ENCODE results near the gene TTC14. TPM values are rescaled to one million over a fixed set of nuclear protein-coding genes. Genes with fewer than 3 reads are reported as not detected.
"Not testable (repeated sequence)": the region's sequence is repeated elsewhere in the genome, so short reads cannot be mapped to it uniquely, and the experiment has no call there.

TTC14 gene
- total RNA-seq, 1 donor from 2014 or later = 60.4 TPM

- Histone ChIP-seq H3K27me3 (no peaks in the 10 kb centered on the region), H3K4me3 (no peak overlapping the region), H3K4me1 (no peaks in the 10 kb centered on the region), H3K27ac (no peak overlapping the region), H3K36me3 (peaks cover 0 to 8% of the 10 kb centered on the region in 2 donors), H3K9me3 (no peaks in the 10 kb centered on the region)
- no peak for TF ChIP-seq POLR2A (IDR thresholded peaks at IDR 0.05)
- TF ChIP-seq CTCF (IDR thresholded peaks at IDR 0.05) = no peak
- no peak for TF ChIP-seq POLR2AphosphoS5 (IDR thresholded peaks at IDR 0.05; ENCODE audit: insufficient read depth in 1 of 2, low read depth in 1 of 2)
- DNase-seq (ENCODE audit: extremely low spot score in 2 of 2) = no peak
- intact Hi-C loops (cut with DNase I) = no loop called here
These were observed 14.0 kb downstream of the TTC14 start for GRCh38 chr3:180615954-180616353.

DNA sequence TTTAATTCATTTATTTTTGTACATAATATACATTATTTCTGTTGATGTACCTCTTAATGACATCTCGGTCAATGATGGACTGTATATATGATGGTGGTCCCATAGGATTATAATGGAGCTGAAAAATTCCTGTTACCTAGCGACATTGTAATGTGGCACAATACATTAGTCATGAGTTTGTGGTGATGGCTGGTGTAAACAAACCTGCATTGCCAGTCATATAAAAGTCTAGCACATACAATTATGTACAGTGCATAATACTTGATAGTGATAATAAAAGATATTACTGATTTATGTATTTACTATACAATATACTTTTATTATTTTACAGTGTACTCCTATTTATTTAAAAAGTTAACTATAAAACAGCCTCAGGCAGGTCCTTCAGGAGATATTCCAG, 15.1 kb downstream of the TTC14 start:
- no peaks in the 10 kb centered on the region for H3K36me3 ChIP-seq
- H3K27me3 ChIP-seq = no peaks in the 10 kb centered on the region
- TF ChIP-seq CTCF (IDR thresholded peaks at IDR 0.05) = no peak
- no peak for TF ChIP-seq POLR2AphosphoS5 (IDR thresholded peaks at IDR 0.05; ENCODE audit: insufficient read depth in 1 of 2, low read depth in 1 of 2)
- no peak for TF ChIP-seq POLR2A (IDR thresholded peaks at IDR 0.05)
- no peaks in the 10 kb centered on the region for H3K9me3 ChIP-seq
- H3K4me3 ChIP-seq = no peak overlapping the region
- H3K4me1 ChIP-seq = no peaks in the 10 kb centered on the region
- H3K27ac ChIP-seq = no peak overlapping the region
- DNase-seq (ENCODE audit: extremely low spot score in 2 of 2) = no peak
- intact Hi-C loops (cut with DNase I) = no loop called here

GRCh38 chr3:180618563-180618962, 16.6 kb downstream of the TTC14 start:
- DNase-seq (ENCODE audit: extremely low spot score in 2 of 2); H3K4me1 ChIP-seq; H3K27me3 ChIP-seq; intact Hi-C loops (cut with DNase I); H3K27ac ChIP-seq; H3K36me3 ChIP-seq; H3K9me3 ChIP-seq; H3K4me3 ChIP-seq: not testable (repeated sequence)

DNA sequence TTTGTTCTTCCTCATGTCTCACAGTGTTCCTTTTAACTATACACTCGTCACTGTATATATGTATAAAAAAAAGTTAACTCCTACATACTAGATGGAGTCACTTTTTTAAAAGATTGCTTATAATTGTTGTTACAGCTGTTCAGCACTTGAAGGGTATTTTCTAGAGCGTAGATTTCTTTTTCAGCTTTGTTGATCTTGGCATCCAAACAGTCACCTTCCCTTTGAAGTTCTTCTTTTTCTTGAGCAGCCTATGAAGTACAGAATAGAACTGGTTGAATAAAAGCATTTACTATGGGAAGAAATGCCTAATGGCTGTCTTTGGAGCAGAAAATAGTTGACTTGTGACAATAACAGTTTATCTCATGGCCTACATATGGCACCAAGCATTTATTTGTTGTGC, 17.8 kb downstream of the TTC14 start:
- Histone ChIP-seq H3K4me3 (no peak overlapping the region), H3K27me3 (no peaks in the 10 kb centered on the region), H3K36me3 (no peaks in the 10 kb centered on the region), H3K27ac (no peak overlapping the region), H3K9me3 (no peaks in the 10 kb centered on the region), H3K4me1 (no peaks in the 10 kb centered on the region)
- TF ChIP-seq POLR2A (IDR thresholded peaks at IDR 0.05) (no peak), POLR2AphosphoS5 (IDR thresholded peaks at IDR 0.05; ENCODE audit: insufficient read depth in 1 of 2, low read depth in 1 of 2) (no peak), CTCF (IDR thresholded peaks at IDR 0.05) (no peak)
- intact Hi-C loops (cut with DNase I) = no loop called here
- no peak for DNase-seq (ENCODE audit: extremely low spot score in 2 of 2)

DNA sequence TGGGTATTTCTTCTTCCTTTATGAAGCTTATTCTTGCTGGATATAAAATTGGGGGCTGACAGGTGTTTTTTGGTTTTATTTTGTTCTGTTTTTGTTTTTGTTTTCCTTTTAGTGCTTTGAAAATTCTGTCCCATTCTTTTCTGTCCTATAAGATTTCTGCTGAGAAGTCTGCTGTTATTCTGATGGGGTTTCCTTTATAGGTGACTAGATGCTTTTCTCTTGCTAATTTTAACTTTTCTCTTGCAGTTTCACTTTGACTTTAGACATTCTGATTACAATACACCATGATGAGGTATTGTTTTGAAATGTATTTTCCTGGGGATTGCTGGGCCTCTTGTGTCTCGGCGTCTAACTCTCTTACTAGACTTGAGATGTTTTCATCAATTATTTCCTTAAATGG, 22.8 kb downstream of the TTC14 start:
- Histone ChIP-seq H3K4me3 (no peak overlapping the region), H3K4me1 (no peaks in the 10 kb centered on the region), H3K36me3 (no peaks in the 10 kb centered on the region), H3K27ac (no peak overlapping the region), H3K9me3 (no peaks in the 10 kb centered on the region), H3K27me3 (no peaks in the 10 kb centered on the region)
- intact Hi-C loops (cut with DNase I) = no loop called here
- TF ChIP-seq POLR2A (IDR thresholded peaks at IDR 0.05) (no peak), POLR2AphosphoS5 (IDR thresholded peaks at IDR 0.05; ENCODE audit: insufficient read depth in 1 of 2, low read depth in 1 of 2) (no peak), CTCF (IDR thresholded peaks at IDR 0.05) (no peak)
- DNase-seq (ENCODE audit: extremely low spot score in 2 of 2) = no peak

DNA sequence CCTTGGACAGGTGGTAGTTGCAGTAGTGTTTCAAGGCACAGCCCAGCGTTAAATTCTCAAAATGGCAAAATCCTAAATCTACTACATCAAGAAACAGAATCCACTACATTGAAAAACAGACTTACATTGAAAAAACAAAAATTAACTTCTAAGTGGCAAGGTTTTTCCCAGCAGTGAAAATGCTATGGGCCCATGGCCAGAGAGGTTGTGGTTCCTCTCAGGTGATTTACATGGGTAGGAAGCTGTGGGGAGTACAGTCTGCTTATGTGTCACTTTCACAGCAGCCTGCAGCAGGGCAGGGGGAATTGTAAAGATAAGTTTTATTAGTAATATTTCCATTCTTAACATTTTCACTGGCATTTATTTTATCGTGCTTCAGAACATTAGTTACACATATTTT, 24.9 kb downstream of the TTC14 start:
- no peaks in the 10 kb centered on the region for H3K9me3 ChIP-seq
- no peaks in the 10 kb centered on the region for H3K4me1 ChIP-seq
- no peaks in the 10 kb centered on the region for H3K27me3 ChIP-seq
- no peak overlapping the region for H3K4me3 ChIP-seq
- TF ChIP-seq POLR2A (IDR thresholded peaks at IDR 0.05) (no peak), POLR2AphosphoS5 (IDR thresholded peaks at IDR 0.05; ENCODE audit: insufficient read depth in 1 of 2, low read depth in 1 of 2) (no peak), CTCF (IDR thresholded peaks at IDR 0.05) (no peak)
- H3K27ac ChIP-seq = no peak overlapping the region
- intact Hi-C loops (cut with DNase I) = no loop called here
- no peak for DNase-seq (ENCODE audit: extremely low spot score in 2 of 2)
- H3K36me3 ChIP-seq = no peaks in the 10 kb centered on the region

All from vagina (tissue), 2 donors.